SK-N-SH treated with all-trans-retinoic acid at 6 μM for 48 hours (cell line): ENCODE measurements around the gene PNMA5.

ENCODE experiments used
- BACH2 ChIP-seq: fragments of 250-450 bp; sonication (Bioruptor Pico); IDR thresholded peaks from 2 replicates; pipeline ENCODE4 v1.9.0; 2021; ENCODE audit warnings: mild to moderate bottlenecking, borderline replicate concordance
- OSR1 ChIP-seq: fragments of 250-450 bp; sonication (Bioruptor Pico); IDR thresholded peaks from 2 replicates; pipeline ENCODE4 v1.8.0; 2022; ENCODE audit warnings: moderate library complexity, mild to moderate bottlenecking, inconsistent platforms
- PATZ1 ChIP-seq: fragments of 250-450 bp; sonication (Bioruptor Pico); IDR thresholded peaks from 2 replicates; pipeline ENCODE4 v1.8.0; 2020; ENCODE audit warnings: mild to moderate bottlenecking, moderate library complexity, borderline replicate concordance
- ZNF70 ChIP-seq: fragments of 450-650 bp; formaldehyde crosslinking; IDR thresholded peaks from 2 replicates; pipeline ENCODE4 v1.5.0; 2020; ENCODE audit warnings: mild to moderate bottlenecking, moderate library complexity
- ZNF8 ChIP-seq: fragments of 450-650 bp; formaldehyde crosslinking; IDR thresholded peaks from 2 replicates; pipeline ENCODE4 v1.5.0; 2020; ENCODE audit warnings: mild to moderate bottlenecking, moderate library complexity
- TF ChIP-seq, protein P1 (sequence below): fragments of 250-450 bp; sonication (Bioruptor Pico); IDR thresholded peaks from 2 replicates; pipeline ENCODE4 v1.5.1; 2020; ENCODE audit warnings: low read depth, mild to moderate bottlenecking, moderate library complexity
- TF ChIP-seq, protein P2 (sequence below): fragments of 250-450 bp; sonication (Bioruptor Pico); IDR thresholded peaks from 2 replicates; pipeline ENCODE4 v1.5.0; 2020; ENCODE audit warnings: mild to moderate bottlenecking, moderate library complexity

- TF ChIP-seq OSR1 (CRISPR knock-in tag) (no peak), PATZ1 (no peak), ZNF70 (CRISPR knock-in tag) (no peak), BACH2 (no peak), ZNF8 (CRISPR knock-in tag) (no peak)
- TF ChIP-seq, protein P1, sequence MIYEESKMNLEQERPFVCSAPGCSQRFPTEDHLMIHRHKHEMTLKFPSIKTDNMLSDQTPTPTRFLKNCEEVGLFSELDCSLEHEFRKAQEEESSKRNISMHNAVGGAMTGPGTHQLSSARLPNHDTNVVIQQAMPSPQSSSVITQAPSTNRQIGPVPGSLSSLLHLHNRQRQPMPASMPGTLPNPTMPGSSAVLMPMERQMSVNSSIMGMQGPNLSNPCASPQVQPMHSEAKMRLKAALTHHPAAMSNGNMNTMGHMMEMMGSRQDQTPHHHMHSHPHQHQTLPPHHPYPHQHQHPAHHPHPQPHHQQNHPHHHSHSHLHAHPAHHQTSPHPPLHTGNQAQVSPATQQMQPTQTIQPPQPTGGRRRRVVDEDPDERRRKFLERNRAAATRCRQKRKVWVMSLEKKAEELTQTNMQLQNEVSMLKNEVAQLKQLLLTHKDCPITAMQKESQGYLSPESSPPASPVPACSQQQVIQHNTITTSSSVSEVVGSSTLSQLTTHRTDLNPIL (CRISPR knock-in tag) = no peak
- TF ChIP-seq, protein P2, sequence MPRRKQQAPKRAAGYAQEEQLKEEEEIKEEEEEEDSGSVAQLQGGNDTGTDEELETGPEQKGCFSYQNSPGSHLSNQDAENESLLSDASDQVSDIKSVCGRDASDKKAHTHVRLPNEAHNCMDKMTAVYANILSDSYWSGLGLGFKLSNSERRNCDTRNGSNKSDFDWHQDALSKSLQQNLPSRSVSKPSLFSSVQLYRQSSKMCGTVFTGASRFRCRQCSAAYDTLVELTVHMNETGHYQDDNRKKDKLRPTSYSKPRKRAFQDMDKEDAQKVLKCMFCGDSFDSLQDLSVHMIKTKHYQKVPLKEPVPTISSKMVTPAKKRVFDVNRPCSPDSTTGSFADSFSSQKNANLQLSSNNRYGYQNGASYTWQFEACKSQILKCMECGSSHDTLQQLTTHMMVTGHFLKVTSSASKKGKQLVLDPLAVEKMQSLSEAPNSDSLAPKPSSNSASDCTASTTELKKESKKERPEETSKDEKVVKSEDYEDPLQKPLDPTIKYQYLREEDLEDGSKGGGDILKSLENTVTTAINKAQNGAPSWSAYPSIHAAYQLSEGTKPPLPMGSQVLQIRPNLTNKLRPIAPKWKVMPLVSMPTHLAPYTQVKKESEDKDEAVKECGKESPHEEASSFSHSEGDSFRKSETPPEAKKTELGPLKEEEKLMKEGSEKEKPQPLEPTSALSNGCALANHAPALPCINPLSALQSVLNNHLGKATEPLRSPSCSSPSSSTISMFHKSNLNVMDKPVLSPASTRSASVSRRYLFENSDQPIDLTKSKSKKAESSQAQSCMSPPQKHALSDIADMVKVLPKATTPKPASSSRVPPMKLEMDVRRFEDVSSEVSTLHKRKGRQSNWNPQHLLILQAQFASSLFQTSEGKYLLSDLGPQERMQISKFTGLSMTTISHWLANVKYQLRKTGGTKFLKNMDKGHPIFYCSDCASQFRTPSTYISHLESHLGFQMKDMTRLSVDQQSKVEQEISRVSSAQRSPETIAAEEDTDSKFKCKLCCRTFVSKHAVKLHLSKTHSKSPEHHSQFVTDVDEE = no peak
Measured at GRCh38 chrX:152987801-152988200, 6.1 kb downstream of the PNMA5 start.
